ENCODE results near the gene SYCE3.
A peak's percentile ranks its signal among the peaks of the same experiment; 100 is the strongest.
"Not testable (repeated sequence)": the region's sequence is repeated elsewhere in the genome, so short reads cannot be mapped to it uniquely, and the experiment has no call there.

The SYCE3 gene

DNA sequence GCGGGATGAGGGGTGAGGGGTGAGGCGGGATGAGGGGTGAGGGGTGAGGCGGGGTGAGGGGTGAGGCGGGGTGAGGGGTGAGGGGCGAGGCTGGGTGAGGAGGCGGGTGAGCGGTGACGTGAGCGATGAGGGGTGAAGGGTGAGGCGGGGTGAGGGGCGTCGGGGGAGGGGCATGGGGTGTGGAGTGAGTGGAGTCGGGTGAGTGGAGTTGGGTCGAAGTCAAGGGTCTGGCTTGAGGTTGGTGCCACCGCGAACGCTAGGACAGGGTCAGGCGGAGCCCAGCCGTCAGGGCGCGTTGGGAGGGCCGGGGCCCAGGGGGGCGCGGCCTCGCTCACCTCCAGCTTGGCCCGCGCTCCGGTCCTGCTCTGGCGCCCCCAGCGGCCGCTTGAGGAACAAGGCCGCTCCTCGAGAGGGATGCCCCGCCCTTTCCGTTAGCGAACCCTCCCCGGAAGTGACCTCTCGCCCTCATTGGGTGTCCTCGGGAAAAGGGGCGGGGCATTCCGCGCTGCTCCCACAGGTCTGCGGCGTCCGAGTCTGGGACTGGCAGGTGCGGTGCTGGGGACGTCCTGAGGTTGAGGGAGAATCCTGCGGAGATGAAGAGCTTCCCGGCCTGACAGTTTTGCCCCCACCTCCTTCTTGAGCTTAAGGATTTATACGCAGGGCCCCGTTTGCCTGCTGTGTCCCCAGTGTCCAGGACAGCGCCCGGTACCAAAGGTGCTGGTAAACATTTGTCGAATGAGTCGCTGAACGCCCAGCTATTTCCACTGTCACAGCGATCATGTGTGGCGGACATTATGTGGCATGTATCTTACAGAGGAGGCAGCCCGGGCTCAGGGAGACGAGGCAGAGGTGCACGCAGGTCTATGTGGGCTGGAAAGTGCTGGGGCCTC is at the start of gene SYCE3:
SYCE3 (minus strand) TSS at position 397 of the 890 bp plus-strand sequence. CDS start 6,514 bp downstream, outside the sequence.
- DNase-seq (ENCODE audit: low spot score) = peak; percentile 98
- TF ChIP-seq, protein P1, sequence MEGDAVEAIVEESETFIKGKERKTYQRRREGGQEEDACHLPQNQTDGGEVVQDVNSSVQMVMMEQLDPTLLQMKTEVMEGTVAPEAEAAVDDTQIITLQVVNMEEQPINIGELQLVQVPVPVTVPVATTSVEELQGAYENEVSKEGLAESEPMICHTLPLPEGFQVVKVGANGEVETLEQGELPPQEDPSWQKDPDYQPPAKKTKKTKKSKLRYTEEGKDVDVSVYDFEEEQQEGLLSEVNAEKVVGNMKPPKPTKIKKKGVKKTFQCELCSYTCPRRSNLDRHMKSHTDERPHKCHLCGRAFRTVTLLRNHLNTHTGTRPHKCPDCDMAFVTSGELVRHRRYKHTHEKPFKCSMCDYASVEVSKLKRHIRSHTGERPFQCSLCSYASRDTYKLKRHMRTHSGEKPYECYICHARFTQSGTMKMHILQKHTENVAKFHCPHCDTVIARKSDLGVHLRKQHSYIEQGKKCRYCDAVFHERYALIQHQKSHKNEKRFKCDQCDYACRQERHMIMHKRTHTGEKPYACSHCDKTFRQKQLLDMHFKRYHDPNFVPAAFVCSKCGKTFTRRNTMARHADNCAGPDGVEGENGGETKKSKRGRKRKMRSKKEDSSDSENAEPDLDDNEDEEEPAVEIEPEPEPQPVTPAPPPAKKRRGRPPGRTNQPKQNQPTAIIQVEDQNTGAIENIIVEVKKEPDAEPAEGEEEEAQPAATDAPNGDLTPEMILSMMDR (IDR thresholded peaks at IDR 0.05; ENCODE audit: extremely low read depth, missing control alignments) = peak; percentile 84

GRCh38 chr22:50612168-50612527 is 49.4 kb upstream of the SYCE3 start:
- no peak for DNase-seq (ENCODE audit: low spot score)
- TF ChIP-seq, protein P1 (IDR thresholded peaks at IDR 0.05; ENCODE audit: extremely low read depth, missing control alignments) = no peak

GRCh38 chr22:50611341-50612060 is 48.8 kb upstream of the SYCE3 start:
- no peak for DNase-seq (ENCODE audit: low spot score)
- TF ChIP-seq, protein P1 (IDR thresholded peaks at IDR 0.05; ENCODE audit: extremely low read depth, missing control alignments) = no peak

DNA sequence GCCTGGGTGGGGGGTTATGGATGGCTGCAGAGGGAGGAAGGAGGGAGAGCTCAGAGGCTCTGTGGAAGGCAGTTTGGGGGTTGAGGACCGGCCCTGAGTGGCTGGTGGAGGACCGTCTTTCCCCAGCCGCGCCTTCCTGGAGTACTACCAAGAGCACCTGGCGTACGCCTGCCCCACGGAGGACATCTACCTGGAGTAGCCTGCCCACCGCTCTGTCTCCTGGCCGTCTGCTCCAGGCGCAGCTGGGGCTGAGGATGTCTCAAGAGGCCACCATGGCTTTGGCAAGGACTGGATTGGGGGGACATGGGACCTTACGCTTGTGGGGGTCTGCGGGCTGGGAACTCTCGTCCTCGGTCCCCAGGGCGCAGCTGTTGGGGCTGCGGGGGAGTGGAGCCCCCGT is 47.9 kb upstream of the SYCE3 start:
- no peak for DNase-seq (ENCODE audit: low spot score)
- TF ChIP-seq, protein P1 (IDR thresholded peaks at IDR 0.05; ENCODE audit: extremely low read depth, missing control alignments) = no peak

DNA sequence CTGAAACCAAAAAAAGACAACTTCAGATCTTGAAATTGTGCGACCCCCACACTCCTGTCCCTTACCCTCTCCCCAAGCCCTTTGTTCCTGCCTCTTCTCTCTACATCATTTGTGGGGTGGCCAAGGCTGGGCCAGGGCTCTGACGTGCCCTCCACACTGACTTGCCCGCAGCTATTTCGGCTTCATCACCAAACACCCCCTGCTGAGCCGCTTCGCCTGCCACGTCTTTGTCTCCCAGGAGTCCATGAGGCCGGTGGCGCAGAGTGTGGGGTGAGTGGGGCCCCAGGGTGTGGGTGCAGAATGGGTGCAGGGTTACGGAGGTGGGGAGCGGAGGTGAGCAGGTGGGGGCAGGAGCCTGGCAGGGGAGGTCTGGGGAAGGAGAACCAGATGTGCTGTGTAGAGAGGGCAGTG is 47.3 kb upstream of the SYCE3 start:
- TF ChIP-seq, protein P1 (IDR thresholded peaks at IDR 0.05; ENCODE audit: extremely low read depth, missing control alignments) = no peak
- no peak for DNase-seq (ENCODE audit: low spot score)

DNA sequence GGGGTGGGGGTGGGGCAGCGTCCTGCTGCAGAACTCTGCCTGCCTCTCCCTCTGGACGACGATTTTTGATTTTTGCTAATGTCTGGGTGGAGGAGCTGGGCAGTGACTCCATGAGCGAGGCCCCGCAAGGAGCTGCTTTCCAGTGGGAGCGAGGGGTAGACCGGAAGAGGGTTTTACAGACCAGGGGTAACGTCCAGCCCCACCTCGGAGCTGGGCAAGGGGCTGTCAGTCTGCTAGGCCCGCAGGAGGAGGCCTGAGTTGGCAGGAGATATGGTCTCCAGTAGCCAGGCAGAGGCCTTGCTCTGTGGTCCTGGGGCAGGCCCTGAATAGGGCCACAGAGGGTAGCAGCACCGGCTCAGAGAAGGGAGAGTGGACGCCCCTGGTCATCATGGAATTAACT is 46.9 kb upstream of the SYCE3 start:
- DNase-seq (ENCODE audit: low spot score) = no peak
- TF ChIP-seq, protein P1 (IDR thresholded peaks at IDR 0.05; ENCODE audit: extremely low read depth, missing control alignments) = no peak

- TF ChIP-seq, protein P1 (IDR thresholded peaks at IDR 0.05; ENCODE audit: extremely low read depth, missing control alignments) = no peak
- DNase-seq (ENCODE audit: low spot score) = no peak
Measured at GRCh38 chr22:50608996-50609395, 46.3 kb upstream of the SYCE3 start.

DNA sequence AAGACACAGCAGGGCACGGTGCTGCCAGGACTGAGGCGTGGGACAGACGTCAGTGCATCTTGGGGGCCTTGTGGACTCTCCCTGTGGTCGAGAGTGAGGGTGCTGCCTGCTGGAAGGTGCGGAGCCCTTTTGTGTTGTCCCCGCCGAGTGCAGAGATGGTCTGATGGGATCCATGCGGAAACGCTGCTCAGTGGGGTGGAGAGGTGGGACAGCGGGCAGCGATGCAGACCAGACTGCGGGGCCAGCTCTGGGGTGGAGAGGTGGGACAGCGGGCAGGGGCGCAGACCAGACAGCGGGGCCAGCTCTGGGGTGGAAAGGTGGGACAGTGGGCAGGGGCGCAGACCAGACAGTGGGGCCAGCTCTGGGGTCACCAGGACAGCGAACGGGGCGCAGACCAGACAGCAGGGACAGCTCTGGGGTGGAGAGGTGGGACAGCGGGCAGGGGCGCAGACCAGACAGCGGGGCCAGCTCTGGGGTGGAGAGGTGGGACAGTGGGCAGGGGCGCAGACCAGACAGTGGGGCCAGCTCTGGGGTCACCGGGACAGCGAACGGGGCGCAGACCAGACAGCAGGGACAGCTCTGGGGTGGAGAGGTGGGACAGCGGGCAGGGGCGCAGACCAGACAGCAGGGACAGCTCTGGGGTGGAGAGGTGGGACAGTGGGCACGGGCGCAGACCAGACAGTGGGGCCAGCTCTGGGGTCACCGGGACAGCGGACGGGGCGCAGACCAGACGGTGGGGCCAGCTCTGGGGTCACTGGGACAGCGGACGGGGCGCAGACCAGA is 45.5 kb upstream of the SYCE3 start:
- not testable (repeated sequence) for DNase-seq (ENCODE audit: low spot score)

Measured in GM20000 (cell line).